Renal cortical epithelial cell (primary cell): ENCODE data around the gene RPS19BP1. TPM values are rescaled to one million over a fixed set of nuclear protein-coding genes. Genes with fewer than 3 reads are reported as not detected.
"Not testable (repeated sequence)": the region's sequence is repeated elsewhere in the genome, so short reads cannot be mapped to it uniquely, and the experiment has no call there.

ENCODE experiments used
- DNase-seq: peaks from one replicate; pipeline ENCODE4 v3.0.0-alpha.2; 2011; ENCODE audit warnings: low read depth
- total RNA-seq: library from RNA; depleted of rRNA; stranded (reverse); fragments of >200 nt; gene quantifications from 2 replicates; pipeline ENCODE4 v1.2.3, GENCODE V29; 2014

Gene RPS19BP1
- total RNA-seq, 1 donor from 2014 or later = 47.1 TPM

DNA sequence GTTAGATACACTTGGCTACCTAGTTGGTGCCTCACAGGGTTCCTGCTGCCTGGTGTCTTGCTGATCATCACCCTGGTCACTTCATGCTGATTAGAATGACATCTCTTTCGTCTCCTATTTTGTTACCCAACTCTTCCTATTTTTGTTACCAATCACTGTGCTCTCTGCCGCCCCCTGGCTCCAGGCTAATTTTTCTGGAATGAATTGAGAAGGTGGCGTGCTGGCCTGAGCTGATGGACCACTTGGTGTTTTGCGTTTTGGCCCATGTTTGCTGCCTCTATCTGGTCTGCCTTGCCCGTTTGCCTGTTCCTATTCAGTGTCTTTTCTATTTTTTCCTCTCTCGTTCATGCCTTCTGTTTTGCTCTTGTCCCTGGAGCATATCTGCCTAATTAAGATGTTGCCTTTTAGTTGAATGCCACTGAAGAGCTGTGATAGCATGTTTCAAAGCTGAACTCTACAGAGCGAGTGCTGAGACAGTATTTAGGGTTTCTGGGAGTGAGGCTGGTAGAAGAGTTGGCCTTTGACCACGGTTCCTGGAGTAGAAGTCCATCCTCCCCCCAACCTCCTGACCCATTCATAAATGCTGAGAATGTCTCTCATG, 18.1 kb downstream of the RPS19BP1 start:
- DNase-seq = no peak

DNA sequence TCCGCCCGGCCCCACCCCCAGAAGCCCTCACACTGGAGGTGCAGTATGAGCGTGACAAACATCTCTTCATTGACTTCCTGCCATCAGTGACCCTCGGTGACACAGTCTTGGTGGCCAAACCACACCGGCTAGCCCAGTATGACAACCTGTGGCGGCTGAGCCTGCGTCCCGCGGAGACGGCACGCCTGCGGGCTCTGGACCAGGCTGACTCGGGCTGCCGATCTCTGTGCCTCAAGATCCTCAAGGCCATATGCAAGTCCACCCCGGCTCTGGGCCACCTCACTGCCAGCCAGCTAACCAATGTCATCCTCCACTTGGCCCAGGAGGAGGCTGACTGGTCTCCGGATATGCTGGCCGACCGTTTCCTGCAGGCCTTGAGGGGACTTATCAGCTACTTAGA, 18.8 kb downstream of the RPS19BP1 start:
- DNase-seq = no peak

DNA sequence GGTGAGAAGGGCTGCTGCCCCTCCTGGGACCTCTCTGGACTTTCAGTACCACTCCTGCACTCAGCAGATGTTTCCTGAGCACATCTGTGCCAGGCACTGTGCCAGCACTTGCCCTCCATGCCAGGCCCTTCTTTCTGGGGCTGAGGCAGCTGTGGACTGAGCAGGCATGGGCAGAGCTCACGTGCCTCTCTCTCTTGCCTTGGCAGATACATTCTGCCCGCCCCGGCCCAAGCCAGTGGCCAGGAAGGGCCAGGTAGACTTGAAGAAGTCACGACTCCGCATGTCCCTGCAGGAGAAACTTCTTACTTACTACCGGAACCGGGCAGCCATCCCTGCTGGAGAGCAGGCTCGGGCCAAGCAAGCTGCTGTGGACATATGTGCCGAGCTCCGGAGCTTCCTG, 20.5 kb downstream of the RPS19BP1 start:
- DNase-seq = no peak

DNA sequence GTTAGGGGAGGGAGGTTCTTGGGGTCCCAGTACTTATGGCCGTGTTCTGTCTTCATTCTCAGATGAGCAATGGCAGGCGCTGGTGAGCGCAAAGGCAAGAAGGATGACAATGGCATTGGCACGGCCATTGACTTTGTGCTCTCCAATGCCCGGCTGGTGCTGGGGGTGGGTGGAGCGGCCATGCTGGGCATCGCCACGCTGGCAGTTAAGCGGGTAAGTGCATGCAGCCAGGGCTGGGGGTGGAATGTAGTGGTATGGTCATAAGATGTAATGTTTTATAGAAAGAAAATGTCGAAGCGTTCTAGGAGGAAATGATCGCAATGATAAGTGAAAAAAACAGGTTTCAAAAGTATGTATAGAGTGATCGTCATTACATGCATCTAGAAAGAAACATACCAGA, 21.3 kb downstream of the RPS19BP1 start:
- DNase-seq = no peak

DNA sequence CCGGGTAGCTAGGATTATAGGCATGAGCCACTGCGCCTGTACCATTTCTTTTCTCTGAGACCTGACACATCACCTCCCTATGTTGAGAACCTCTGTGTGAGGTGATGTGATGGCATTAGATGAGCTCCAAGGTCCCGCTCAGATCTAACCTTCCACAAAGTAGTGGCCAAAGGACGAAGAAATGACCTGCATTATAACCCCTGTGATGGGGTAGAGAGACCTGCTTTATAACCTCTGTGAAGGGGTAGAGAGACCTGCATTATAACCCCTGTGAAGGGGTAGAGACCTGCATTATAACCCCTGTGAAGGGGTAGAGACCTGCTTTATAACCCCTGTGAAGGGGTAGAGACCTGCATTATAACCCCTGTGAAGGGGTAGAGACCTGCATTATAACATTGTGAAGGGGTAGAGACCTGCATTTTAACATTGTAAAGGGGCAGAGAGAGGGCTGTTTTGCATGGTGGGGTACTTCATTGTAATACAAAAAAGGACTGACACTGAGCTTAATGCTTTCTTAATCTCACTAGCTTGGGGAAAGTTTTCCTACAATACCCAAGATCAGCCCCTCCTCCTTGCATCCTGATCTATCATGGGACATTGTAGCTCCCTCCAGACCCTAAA, 21.9 kb downstream of the RPS19BP1 start:
- DNase-seq = no peak

DNA sequence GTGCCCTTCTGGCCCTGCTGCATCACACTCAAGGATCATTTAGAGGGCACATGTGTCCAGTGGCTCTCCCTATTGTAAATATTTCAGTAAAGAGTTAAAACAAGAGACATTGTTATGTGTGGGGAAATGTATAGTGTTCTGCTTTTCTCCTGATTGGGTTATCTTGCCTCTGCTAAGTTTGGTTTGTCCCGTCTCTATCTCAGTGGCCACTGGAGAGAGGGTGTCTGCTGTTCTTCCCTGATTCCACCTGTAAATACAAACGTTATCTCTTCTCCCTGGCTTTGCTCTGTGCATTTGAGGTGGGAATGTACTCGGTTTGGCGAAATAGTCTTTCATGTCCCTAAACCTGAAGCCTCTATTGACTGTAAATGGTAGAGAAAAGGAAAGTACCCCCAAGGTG, 24.2 kb downstream of the RPS19BP1 start:
- no peak for DNase-seq

DNA sequence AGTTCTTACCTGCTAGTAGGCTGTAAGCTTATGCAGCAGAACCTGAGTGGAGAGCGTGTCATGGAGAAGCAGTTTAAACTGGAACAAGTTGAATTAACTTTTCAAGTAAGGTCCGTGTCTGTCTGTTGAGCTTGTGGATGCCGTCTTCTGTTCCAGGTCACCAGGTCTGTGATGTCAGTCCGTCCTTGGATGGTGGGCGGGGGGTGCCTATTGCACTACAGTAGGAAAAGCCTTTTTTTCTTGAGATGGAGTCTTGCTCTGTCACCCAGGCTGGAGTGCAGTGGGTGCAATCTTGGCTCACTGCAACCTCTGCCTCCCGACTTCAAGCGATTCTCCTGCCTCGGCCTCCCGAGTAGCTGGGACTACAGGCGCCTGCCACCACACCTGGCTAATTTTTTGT, 25.5 kb downstream of the RPS19BP1 start:
- DNase-seq = not testable (repeated sequence)

DNA sequence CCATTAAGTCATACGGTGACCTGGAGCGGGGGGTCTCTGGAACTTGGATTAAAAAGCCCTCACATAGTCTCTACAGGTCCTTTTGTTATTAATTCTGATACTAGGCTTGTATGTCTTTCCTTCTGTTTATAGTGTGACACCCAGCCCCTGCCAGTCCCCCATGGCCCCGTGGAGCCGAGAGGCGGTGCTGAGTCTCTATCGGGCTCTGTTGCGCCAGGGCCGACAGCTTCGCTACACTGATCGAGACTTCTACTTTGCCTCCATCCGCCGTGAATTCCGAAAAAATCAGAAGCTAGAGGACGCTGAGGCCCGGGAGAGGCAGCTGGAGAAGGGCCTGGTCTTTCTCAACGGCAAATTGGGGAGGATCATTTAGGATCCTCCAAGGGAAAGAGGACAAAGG, 28.5 kb downstream of the RPS19BP1 start:
- no peak for DNase-seq

DNA sequence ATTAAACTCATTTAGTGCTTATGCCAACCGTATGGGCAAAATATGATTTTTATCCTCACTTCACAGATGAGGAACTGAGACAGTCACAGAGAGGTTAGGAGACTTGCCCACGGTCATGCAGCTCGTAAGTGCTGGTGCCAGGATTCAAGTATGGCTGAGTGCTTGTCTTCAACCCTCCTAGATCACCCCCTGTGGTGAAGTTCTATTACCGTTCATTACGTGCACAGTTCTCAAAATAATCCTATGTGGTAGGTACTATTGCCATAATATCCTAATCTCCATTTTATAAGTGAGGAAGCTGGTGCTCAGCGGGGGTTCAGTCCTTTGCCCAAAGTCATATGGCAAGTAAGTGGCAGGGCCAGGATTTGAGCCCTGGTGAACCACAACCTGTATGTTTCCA, 28.9 kb downstream of the RPS19BP1 start:
- DNase-seq = no peak

DNA sequence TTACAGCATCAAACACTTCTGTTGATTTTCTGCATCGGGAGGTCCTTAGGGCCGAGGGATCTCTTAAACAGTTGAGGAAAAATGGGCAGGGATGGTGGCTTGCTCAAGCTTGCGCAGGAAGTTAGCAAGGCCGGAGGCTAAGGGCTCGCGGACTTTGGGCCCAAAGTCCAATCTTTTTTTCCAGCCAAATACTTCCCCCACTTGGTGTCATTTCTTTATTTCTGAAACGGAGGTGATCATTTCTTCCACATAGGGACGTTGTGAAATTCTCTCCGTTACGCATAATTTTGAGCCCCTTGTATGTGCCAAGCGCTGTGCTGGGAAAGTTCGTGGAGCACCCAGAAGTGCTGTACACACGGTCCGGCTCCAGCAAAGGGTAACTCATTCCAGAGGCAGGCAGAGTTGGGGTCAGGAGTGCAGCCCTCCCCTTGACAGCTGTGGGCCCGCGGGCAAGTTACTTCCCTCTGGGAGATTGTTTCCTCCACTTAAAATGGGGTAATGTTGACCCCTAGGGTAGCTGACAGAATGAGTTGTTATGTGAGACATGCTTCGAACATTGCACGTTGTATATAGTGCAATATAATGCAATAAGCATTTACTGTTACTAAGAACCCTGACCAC, 29.6 kb downstream of the RPS19BP1 start:
- no peak for DNase-seq

DNA sequence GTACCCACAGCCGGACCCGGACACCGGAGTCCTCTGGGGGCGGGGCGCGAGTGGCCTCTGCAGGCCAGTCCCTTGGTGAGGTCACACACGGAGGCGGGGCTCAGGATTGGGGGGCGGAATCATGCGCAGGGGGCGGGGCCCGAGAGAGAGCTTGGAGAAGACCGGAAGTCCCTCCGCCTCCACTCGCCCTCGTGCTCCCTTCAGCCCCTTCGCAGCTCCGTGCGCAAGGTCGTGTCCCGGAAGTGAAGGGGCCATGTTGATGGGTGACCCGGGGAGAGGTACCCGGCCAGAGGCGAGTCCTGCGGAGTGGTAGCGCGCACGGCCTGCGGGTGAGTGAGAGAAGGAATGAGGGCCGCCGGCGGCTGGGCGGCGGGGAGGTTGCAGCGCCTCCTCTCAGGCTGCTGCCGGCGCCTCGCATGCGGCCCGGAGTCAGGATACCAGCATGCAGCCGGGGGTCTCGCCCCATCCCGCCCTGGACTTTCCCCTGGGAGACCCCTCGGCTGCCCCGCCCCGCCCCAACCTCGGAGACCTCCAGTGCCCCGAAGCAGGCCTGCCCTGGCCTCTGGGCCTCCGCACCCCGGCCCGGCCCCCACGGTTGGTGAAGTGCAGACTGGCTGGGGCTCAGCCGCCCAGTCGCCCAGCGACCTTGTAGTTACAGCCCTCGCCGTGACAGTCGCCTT, 30.3 kb downstream of the RPS19BP1 start, which contains the start of gene MIEF1:
Gene MIEF1, plus strand, starts transcription at position 182 of the 680 bp plus-strand sequence. CDS start 9,005 bp downstream, outside the sequence.
- DNase-seq = peak; percentile 91

DNA sequence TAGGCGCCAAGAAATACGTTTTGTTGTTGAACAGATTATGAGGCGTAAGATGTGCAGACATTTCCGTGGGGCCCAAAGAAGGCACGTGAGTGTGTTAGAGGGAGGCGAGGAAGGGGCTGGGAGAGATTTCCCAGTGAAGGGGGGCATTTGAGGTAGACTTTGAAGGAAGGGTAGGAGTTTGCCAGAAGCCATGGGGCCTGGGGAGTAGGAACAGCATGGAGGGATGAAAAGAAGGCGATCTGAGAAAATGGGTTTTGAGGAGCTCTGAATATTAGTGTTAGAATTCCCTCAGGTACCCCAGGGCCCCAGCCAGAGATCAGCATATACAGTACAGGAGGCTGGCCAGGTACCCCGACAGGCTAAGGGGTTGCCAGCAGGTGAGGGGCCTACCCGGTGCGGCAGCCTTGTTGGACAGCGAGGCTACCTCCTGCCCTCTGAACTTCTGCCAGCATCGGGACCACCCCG, 30.9 kb downstream of the RPS19BP1 start:
- no peak for DNase-seq

DNA sequence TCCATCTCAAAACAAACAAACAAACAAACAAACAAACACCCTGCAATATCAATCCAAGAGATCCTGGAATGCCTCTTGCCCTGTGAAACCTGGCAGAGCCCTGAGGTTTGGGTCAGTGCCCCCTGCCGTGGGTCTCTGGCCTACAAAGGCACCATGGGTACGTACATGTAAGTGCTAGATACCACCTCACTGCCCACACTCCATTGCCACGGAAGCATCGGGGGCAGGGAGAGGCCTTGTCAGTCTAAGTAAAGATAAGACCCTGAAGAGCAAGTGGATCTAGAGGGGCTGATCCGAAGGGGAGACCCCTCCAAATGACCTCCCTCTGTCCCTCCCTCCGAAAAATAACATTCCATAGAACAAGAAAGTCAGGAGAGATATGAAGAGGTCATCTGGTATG, 32.4 kb downstream of the RPS19BP1 start:
- DNase-seq = no peak

DNA sequence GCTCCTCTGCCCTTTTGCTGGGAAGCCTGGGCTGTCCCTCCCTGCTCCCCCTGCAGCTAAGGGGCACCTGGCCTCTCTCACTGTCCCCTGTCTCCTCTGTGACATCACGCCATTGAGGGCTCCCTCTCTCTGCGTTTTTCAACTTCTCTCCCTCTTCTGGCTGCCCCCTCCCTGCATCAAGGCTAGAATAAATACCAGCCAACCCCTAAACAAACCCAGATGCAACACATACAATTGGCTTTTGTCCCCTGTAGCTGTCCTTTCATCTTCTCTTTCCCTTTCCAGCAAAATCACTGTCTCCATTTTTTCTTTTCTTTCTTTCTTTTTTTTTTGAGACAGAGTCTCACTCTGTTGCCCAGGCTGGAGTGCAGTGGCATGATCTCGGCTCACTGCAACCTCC, 33.7 kb downstream of the RPS19BP1 start:
- DNase-seq = no peak

DNA sequence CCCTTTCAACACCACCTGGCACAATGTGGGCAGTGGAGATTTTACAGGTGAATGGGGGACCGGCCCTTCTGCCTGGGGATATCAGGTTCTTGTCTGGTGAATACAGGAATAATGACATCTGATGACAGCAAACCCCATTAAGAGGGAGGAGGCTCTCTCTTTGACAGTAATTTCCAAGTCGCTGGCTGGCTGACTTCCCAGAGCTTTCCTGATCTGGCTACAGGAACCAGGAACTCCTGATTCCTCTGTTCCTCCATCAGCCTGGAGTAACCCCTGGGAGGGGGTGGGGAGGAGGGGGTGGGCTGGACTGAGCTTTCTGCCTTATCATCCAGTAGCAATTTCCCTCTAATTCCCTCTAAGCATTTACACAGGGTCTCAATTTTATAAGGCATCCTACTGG, 34.2 kb downstream of the RPS19BP1 start:
- no peak for DNase-seq

DNA sequence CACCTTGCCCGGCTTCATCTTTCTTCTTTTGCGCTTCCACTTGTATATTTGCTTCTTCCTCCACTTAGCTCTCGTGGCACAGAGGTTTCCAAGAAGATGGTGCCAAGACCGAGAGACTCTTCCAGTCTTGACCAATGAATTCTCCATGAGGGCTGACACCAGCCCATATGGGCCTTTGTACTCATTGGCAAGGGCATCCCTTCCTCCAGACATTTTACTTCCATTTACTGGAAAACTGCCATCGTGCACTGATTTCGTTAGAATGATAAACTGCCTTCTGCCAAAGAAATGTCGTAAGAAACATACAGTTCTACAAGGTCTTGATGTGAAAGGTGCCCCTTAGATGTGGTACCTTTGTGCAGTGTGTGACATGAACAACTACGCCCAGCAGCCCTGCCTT, 35.1 kb downstream of the RPS19BP1 start:
- DNase-seq = no peak

DNA sequence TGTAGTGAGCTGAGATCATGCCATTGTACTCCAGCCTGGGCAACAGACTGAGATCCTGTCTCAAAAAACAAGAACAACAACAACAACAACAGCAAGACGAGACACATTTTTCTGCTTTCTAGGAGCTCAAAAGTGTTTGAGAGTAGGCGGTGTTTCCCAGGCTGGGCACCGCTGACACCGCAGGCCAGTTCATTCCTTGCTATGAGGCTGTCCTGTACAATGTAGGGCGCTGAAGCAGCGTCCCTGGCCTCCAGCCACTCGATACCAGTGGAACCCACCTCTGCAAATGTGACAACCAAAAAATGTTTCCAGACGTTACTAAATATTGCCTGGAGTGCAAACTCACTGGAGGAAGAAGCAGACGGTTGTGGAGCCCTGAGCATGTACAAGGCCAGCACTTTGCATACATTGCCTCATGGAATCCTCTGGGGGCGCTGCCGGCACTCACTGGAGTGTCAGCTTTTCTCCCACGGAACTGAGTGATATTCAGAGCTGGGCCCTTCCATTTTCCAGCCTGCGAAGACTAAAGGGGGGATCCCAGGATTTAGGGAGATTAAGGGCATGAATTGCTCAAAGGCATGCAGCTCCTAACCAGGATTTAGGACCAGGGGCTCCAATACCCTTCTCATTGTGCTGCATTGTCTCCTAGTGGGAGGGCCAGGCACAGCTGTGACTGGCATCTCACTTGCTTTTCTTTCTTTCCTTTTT, 36.3 kb downstream of the RPS19BP1 start:
- peak; percentile 49 for DNase-seq

DNA sequence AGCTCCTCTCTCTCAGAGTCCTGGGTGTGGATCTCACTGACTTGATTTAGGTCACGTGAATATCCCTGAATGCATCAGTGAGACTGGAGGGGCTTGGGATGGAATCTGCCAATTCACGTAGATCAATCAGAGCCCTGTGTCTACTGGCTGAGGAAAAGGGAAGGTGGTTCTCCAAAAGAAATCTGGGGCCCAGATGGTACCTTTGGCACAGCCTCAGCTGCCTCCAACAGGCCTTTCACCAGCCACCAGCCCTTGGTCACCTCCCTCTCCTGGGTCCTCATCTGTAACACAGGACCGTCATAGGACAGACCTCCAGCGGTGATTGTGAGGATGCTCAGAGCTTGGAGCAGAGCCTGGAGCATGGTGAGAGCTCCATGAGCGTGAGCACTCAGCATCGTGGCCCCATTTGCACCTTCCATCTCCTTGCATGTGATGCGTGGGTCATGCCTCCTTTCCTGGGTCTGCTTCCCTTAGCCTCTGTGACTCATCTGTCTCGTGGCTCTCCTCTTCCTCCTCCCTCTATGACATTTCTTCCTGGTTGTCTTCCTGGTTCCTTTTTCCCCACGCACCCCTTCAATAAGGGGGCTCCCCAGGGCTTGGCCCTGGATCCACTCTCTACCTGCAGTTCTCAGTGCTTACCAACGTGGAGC, 38.0 kb downstream of the RPS19BP1 start:
- DNase-seq = no peak

DNA sequence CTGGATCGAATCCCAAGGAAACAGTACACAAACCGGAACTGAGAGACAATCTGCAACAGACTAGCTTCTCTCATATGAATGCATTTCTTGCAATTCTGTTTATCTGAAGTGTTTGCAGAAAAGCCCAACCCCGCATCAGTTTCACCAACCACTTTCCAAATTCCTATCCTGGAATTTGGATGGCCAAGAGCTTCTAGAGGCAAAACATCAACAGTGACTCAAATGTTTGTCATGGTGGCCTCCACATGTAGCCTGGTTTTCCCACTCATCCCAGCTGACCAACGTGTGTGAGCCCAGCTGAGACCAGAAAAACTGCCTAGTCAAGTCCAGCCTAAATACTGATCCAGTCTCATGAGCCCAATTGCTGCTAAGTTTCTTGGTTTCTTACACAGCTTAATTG, 38.8 kb downstream of the RPS19BP1 start:
- peak; percentile 39 for DNase-seq

DNA sequence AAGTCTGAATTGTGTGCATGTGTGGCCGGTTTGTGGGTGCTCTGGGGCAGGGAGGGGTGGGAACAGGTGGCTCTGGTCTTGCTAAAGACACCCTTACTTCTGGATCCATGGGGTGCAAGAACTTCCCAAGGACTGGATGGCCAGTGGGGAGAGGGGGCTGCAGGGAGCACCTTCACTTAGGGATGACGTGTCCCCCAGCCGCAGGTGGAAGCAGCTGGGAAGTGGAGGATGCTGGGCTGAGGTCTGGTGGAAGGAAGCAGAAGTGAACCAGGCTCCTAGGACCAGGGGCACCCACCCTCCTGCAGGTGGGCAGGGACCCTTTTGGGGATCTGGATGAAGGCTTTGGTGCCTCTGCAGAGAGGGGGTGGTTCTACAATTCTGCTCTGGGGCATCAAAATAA, 40.4 kb downstream of the RPS19BP1 start:
- DNase-seq = no peak

DNA sequence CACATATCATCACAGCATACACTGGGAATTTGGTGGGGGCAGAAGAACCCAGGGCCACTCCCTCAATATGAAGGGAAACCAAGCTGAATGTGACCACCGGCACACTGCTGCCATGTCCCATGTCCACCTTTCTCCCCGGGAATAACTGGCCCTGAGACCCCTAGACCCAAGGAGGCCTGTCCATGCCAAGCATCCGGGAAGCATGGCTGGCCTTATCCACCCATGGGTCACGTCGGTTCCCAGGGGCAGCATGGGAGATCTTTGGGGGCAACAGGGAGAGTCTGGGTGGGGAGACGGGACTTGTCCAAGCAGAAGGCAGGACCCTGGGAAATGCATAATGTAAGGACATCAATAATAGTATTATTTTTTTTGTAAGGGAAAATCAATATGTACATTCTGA, 40.9 kb downstream of the RPS19BP1 start:
- no peak for DNase-seq
